Testis (tissue), 3 donors: Measurements from ENCODE around the gene NID1. TPM values are rescaled to one million over a fixed set of nuclear protein-coding genes. Genes with fewer than 3 reads are reported as not detected.
A peak's percentile ranks its signal among the peaks of the same experiment; 100 is the strongest.

ENCODE experiments used
- DNase-seq: peaks from one replicate; pipeline ENCODE4 v3.0.0-alpha.2; 2019
- H3K27ac ChIP-seq, 2 donors: fragments of 200-600 bp; sonication (generic); one replicate each; pipeline ENCODE4 v1.5.1; 2019
- H3K27me3 ChIP-seq: fragments of 200-600 bp; sonication (generic); one replicate; pipeline ENCODE4 v1.5.1; 2019
- H3K36me3 ChIP-seq: fragments of 200-600 bp; sonication (generic); one replicate; pipeline ENCODE4 v1.5.1; 2017; ENCODE audit warnings: low read depth; ENCODE audit errors: missing control alignments
- H3K4me1 ChIP-seq: fragments of 200-600 bp; sonication (generic); one replicate; pipeline ENCODE4 v1.5.1; 2019
- H3K4me3 ChIP-seq, 2 donors: fragments of 200-600 bp; sonication (generic); one replicate each; pipeline ENCODE4 v1.5.1; 2017 to 2019
- H3K9me3 ChIP-seq: fragments of 200-600 bp; sonication (generic); one replicate; pipeline ENCODE4 v1.5.1; 2017
- POLR2A ChIP-seq: fragments of 450-650 bp; IDR thresholded peaks from one replicate; pipeline ENCODE4 v1.6.1; 2017; ENCODE audit warnings: antibody characterized with exemption, mild to moderate bottlenecking, moderate library complexity
- WGBS, 2 donors: methylation state at CpG; one replicate each; pipeline ENCODE4 v1.1.5; 2018; 5-methylcytosine and 5-hydroxymethylcytosine counted together
- intact Hi-C: fragments of 100-400 bp; cut with DNase I; formaldehyde crosslinking; loops from one replicate; pipeline ENCODE4 v1.15.1; 2023; ENCODE audit warnings: low total_unique reads
- polyA plus RNA-seq: library from polyadenylated mRNA; stranded (reverse); fragments of 350-450 nt; fragmentation: Illumina TruSeq; extraction: RNeasy Lipid Tissue Mini Kit (QIAGEN cat#74804); gene quantifications from one replicate; pipeline ENCODE4 v1.2.3, GENCODE V29; 2014; ENCODE audit warnings: low read depth, low replicate concordance; ENCODE audit not compliant: insufficient read depth
- total RNA-seq, 2 donors: library from RNA; depleted of rRNA; stranded (reverse); fragments of >200 nt; gene quantifications; one replicate each; pipeline ENCODE4 v1.2.3, GENCODE V29; 2016
- TF ChIP-seq, protein P1 (sequence below), 3 experiments: fragments of 450-650 bp in 2 of 3; fragments of 200-600 bp in 1 of 3; sonication (generic) in 1 of 3; IDR thresholded peaks; one replicate each; pipeline ENCODE4 v1.5.1; 2016 to 2019; ENCODE audit warnings: antibody characterized with exemption in 3 of 3, mild to moderate bottlenecking in 2 of 3, moderate library complexity in 1 of 3

The NID1 gene
- total and polyA plus RNA-seq, 3 donors from 2014 or later: 18.8 to 36.1 (median 21.0) TPM

DNA sequence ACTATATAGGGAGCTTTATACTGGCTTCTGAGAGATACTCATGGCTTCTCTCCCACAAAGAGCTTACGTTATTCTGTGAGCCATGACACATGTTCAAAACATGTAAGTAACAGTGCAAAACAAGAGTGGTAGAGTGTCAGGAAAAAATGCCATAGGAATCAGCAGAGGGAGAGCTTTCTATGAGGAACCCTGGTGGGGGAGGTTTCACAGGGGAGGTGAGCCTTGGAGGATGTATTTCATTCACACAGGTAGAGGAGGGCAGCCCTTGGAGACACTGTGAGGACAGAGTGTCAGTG, 125.5 kb downstream of the NID1 start:
- Histone ChIP-seq H3K27me3 (no peaks in the 10 kb centered on the region), H3K36me3 (no peaks in the 10 kb centered on the region), H3K4me1 (peaks cover 15% of the 10 kb centered on the region), H3K9me3 (no peaks in the 10 kb centered on the region), H3K4me3 (no peak overlapping the region), H3K27ac (no peak overlapping the region)
- no peak for DNase-seq
- intact Hi-C loops: no loop called here
- TF ChIP-seq, protein P1, sequence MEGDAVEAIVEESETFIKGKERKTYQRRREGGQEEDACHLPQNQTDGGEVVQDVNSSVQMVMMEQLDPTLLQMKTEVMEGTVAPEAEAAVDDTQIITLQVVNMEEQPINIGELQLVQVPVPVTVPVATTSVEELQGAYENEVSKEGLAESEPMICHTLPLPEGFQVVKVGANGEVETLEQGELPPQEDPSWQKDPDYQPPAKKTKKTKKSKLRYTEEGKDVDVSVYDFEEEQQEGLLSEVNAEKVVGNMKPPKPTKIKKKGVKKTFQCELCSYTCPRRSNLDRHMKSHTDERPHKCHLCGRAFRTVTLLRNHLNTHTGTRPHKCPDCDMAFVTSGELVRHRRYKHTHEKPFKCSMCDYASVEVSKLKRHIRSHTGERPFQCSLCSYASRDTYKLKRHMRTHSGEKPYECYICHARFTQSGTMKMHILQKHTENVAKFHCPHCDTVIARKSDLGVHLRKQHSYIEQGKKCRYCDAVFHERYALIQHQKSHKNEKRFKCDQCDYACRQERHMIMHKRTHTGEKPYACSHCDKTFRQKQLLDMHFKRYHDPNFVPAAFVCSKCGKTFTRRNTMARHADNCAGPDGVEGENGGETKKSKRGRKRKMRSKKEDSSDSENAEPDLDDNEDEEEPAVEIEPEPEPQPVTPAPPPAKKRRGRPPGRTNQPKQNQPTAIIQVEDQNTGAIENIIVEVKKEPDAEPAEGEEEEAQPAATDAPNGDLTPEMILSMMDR (IDR thresholded peaks at IDR 0.05): no peak
- no peak for TF ChIP-seq POLR2A
- 86 to 87% methylated on average over 1 of the region's 1 CpG for WGBS, 2 donors

DNA sequence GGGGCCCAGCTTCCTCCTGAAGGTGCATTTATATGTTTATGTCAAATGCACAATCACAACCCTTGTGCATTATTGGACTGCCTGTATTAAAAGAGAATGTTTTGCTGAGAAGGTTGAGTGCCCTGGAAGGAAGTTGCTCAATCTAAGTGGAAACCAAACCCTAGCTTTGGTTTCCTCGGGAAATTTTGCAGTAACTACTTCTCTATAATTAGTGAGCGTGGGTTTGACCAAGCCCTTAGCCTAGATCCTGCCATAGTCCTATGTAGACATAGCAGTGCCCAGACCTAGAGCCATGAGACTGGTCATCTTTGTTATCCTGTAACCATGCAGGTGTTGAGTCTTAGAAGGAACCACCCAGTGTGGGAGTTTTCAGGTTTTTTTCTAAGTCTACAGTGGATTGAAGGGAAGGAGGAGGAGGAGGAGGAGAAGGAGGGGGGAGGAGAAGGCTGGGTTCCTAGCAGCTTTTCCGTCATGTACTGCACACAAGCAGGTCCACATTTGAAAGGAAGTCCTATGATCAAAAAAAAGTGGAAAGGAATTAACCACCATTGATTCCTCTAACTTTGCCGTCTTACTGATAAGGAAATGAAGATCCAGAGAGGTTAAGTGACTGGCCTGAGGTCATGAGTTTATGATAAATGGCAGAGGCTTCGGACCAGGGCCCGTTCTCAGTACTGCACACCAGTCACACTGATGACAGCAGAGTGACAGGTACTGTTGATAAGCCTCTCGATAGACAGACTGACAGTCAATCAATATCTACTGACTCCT, 126.0 kb downstream of the NID1 start:
- no peak for TF ChIP-seq POLR2A
- TF ChIP-seq, protein P1 (IDR thresholded peaks at IDR 0.05): no peak
- Histone ChIP-seq H3K4me1 (peaks cover 12% of the 10 kb centered on the region), H3K27me3 (no peaks in the 10 kb centered on the region), H3K27ac (no peak overlapping the region), H3K36me3 (no peaks in the 10 kb centered on the region), H3K9me3 (no peaks in the 10 kb centered on the region), H3K4me3 (no peak overlapping the region)
- 71 to 75% methylated on average over 7 of the region's 7 CpGs for WGBS, 2 donors
- no peak for DNase-seq
- intact Hi-C loops: no loop called here

DNA sequence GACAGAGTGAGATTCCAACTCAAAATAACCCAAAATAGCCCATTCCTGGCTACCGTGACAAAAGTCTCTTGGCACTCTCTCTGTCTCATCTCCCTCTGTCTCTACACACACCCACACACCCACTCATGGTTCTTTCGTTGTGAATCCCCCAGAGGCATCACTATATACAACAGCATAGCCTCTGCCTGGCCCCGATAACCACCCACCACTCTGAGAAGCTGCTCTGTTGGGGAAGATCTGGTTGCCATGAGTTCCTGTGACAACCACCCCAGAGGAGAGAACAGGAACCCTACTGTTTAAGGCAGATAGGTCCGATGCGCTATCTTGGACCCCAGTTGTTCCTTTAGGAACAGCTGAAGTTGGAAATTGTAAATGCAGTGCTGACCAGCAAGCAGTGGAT, 127.8 kb downstream of the NID1 start:
- no peak overlapping the region for H3K4me3 ChIP-seq

DNA sequence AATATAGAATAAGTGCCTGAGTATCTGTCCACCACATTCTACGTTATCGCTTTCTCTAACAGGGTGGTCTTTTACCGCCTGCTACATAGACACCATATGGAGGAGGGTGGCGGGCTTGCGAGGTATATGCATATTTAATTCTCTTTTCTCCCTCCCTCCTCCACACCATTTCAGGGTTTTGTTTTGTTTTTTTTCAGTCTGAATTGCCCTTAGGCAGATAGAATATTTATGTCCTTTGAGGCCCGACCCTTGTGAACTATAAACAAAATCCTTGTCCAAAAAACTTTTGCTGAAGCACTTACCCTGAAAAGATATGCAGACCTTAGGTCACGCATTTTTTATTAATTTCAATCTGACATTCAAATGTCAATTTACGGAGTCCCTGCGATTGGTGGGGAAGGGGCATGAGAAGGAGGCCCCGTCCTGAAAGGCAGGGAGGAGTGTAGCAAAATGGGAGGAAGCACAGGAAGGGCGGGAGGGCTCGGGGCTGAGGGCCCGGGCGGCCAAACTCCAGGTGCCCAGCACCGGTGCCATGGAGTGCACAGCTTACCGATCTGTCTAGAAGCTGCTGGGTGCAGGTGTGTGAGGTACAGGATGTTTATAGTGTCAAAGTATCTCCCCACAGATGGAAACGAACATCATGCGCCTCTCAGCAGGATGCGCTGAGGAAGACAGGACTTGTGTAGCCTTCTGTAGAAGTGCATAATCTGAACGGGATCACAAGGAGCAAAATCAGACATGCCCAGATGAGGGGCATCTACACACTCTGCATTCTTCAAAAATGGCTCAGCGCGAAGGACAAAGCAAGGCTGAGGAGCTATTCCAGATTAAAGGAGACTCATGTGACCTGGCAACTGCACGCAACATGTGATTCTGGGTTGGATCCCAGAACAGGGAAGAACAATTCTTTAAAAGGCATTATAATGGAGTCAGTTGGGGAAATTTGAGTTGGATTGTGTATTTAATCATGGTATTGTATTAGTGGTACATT, 129.4 kb downstream of the NID1 start:
- Histone ChIP-seq H3K9me3 (no peaks in the 10 kb centered on the region), H3K27ac (peak overlapping the region in 1 of 2 donors; percentile 41), H3K27me3 (no peaks in the 10 kb centered on the region), H3K36me3 (no peaks in the 10 kb centered on the region), H3K4me1 (peaks cover 16% of the 10 kb centered on the region), H3K4me3 (no peak overlapping the region)
- intact Hi-C loops: no loop called here
- WGBS, 2 donors: 67 to 74% methylated on average over 23 of the region's 23 CpGs
- peak; percentile 72 for DNase-seq
- TF ChIP-seq, protein P1 (IDR thresholded peaks at IDR 0.05): no peak
- TF ChIP-seq POLR2A: no peak

More for the DNA sequence above, 127.8 kb downstream of the NID1 start:
- Histone ChIP-seq H3K27me3 (no peaks in the 10 kb centered on the region), H3K27ac (no peak overlapping the region), H3K9me3 (no peaks in the 10 kb centered on the region), H3K36me3 (no peaks in the 10 kb centered on the region), H3K4me1 (peaks cover 11% of the 10 kb centered on the region)
- intact Hi-C loops: no loop called here
- 66 to 71% methylated on average over 5 of the region's 5 CpGs for WGBS, 2 donors
- TF ChIP-seq, protein P1 (IDR thresholded peaks at IDR 0.05): no peak
- no peak for TF ChIP-seq POLR2A
- DNase-seq: no peak
